ENCODE data around the gene BDKRB2.

Gene BDKRB2

GRCh38 chr14:96225213-96225612 is 20.6 kb downstream of the BDKRB2 start:
- Histone ChIP-seq H3K4me3 (no peak overlapping the region), H3K27ac (peak overlapping the region in 1 of 2 donors; percentile 55)
- no peak for TF ChIP-seq CTCF (IDR thresholded peaks at IDR 0.05)
- DNase-seq (ENCODE audit: low spot score): no peak

- Histone ChIP-seq H3K27ac (peak overlapping the region in 1 of 2 donors; percentile 55), H3K4me3 (no peak overlapping the region)
- no peak for TF ChIP-seq CTCF (IDR thresholded peaks at IDR 0.05)
- DNase-seq (ENCODE audit: low spot score): no peak
These were observed 21.1 kb downstream of the BDKRB2 start for GRCh38 chr14:96225745-96226151.

- Histone ChIP-seq H3K4me3 (no peak overlapping the region), H3K27ac (no peak overlapping the region)
- no peak for TF ChIP-seq CTCF (IDR thresholded peaks at IDR 0.05)
- no peak for DNase-seq (ENCODE audit: low spot score)
These were observed 22.8 kb downstream of the BDKRB2 start for GRCh38 chr14:96227428-96227827.

- Histone ChIP-seq H3K4me3 (no peak overlapping the region), H3K27ac (no peak overlapping the region)
- no peak for TF ChIP-seq CTCF (IDR thresholded peaks at IDR 0.05)
- DNase-seq (ENCODE audit: low spot score): no peak
These were observed 24.7 kb downstream of the BDKRB2 start for GRCh38 chr14:96229315-96229714.

- TF ChIP-seq CTCF (IDR thresholded peaks at IDR 0.05): no peak
- H3K27ac ChIP-seq: no peak overlapping the region
- no peak for DNase-seq (ENCODE audit: low spot score)
- no peak overlapping the region for H3K4me3 ChIP-seq
These were observed 26.4 kb downstream of the BDKRB2 start for GRCh38 chr14:96231056-96231455.

- TF ChIP-seq CTCF (IDR thresholded peaks at IDR 0.05): no peak
- Histone ChIP-seq H3K4me3 (no peak overlapping the region), H3K27ac (no peak overlapping the region)
- no peak for DNase-seq (ENCODE audit: low spot score)
These were observed 27.0 kb downstream of the BDKRB2 start for GRCh38 chr14:96231526-96232130.

- DNase-seq (ENCODE audit: low spot score): no peak
- Histone ChIP-seq H3K27ac (no peak overlapping the region), H3K4me3 (no peak overlapping the region)
- no peak for TF ChIP-seq CTCF (IDR thresholded peaks at IDR 0.05)
These were observed 27.9 kb downstream of the BDKRB2 start for GRCh38 chr14:96232506-96232905.

All from coronary artery (tissue), 2 donors.